Inflammatory macrophage treated with lipopolysaccharide for 1 hour (primary cell): ENCODE data around the gene SERF1A.
"Not testable (repeated sequence)": the region's sequence is repeated elsewhere in the genome, so short reads cannot be mapped to it uniquely, and the experiment has no call there.

Experiments
- DNase-seq, 2 donors: peaks; one replicate each; pipeline ENCODE4 v3.0.0-alpha.2; 2020 to 2022

Gene SERF1A

DNA sequence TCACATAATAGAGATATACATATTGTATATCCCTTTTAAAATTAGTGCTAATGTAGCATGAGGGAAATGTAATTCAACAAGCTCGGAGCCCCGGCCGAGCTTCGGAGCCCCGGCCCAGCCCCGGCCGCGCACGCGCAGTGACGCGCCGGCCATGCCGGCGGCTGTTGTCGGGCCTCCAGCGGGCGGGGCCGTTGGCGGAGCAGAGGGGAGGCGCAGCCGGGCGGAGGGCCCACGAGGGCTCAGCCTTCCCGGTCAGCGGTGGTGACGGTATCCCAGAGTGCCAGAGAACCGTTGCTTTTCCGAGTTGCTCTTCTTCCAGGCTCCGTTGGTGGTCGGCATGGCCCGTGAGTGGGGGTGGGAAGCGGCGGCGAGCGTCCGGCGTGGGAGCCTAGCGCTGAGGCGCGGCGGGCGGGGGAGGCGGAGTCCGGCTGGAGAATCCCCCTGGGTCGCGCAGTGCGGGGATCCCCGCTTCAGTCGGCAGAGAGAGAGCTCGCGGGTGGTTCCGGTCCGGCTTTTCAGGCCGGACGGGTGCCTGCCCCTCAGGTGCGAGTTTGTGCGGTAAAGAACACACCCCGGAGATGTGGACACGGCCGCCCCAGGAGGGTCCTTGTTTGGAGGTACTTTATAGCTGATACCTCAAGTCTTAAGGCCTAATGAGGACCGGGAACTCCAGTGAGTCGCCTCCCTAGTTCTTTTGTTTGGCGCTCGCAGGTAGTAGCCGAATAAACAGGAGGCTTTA is at the start of gene SERF1A:
SERF1A (plus strand) TSS at position 137 of the 739 bp plus-strand sequence; CDS start at position 338, 201 bp downstream.
- DNase-seq: not testable (repeated sequence)

DNA sequence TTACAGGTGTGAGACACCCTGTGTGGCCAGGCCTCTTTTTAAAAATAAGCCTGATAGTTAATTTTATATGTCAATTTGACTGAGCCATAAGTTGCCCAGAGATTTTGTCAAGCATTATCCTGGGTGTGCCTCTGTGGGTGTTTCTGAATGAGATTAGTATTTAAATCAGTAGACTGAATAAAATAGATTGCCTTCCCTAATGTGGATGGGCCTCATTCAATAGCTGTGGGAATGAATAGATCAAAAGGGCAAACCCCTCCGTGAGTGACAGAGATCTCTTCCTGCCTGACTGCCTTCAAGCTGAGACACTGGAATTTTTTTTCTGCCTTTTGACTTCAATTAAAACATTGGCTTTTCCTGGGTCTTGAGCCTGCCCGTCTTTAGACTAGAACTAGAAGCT is 33.7 kb upstream of the SERF1A start:
- DNase-seq: not testable (repeated sequence)

DNA sequence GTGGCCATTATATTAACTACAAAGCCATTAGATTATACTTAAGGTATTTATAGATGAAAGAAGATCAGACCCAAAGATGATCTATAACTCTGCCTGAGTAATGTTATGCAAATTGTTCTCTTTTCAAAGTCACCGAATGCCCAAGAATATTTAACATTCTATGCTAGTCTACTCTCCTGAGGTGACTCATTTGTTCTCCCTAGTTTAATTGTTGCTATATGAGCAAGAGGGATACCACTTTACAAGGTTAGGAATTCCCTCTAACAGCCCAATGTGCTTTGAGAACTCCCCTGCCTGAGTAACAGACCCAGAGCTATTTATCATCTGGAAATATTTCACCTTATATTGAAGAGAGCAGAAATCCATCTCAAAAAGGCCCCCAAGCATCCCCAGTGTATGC is 29.8 kb upstream of the SERF1A start:
- DNase-seq: not testable (repeated sequence)

GRCh38 chr5:70896076-70896475 is 4.4 kb upstream of the SERF1A start:
- not testable (repeated sequence) for DNase-seq

DNA sequence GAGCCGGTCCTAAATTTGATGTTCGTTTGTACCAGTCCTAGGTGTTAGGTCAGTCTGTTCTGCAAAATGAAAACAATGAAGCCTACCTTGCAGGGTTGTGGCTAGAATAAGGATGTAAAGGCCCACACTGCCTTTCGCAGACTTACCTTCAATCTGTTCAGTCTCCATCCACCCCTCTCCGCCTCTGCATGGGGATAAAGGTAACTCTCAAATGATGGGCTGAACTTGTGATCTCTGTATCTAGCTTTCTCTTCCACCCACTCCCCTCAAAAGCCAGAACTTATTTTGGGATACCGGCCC is 753 bp downstream of the SERF1A start:
- not testable (repeated sequence) for DNase-seq

DNA sequence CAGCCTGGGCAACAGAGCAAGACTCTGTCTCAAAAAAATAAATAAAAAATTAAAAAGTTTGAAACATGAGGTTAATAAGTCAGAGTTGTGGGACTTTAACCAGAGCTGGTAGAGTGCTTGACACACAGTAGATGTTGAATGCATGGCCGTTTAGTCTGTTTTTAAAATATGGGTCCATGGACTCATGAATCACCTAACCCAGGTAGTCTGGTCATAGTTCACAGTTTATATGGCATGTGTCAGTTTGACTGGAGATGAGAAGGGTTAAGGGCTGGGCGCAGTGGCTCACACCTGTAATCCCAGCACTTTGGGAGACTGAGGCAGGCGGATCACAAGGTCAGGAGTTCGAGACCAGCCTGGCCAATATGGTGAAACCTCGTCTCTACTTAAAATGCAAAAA is 6.2 kb downstream of the SERF1A start:
- not testable (repeated sequence) for DNase-seq

- not testable (repeated sequence) for DNase-seq
Measured at GRCh38 chr5:70916829-70917228, 16.4 kb downstream of the SERF1A start.

GRCh38 chr5:70925211-70925562 is 24.7 kb downstream of the SERF1A start:
- not testable (repeated sequence) for DNase-seq

GRCh38 chr5:70931709-70932368 is 31.4 kb downstream of the SERF1A start:
- DNase-seq: not testable (repeated sequence)

DNA sequence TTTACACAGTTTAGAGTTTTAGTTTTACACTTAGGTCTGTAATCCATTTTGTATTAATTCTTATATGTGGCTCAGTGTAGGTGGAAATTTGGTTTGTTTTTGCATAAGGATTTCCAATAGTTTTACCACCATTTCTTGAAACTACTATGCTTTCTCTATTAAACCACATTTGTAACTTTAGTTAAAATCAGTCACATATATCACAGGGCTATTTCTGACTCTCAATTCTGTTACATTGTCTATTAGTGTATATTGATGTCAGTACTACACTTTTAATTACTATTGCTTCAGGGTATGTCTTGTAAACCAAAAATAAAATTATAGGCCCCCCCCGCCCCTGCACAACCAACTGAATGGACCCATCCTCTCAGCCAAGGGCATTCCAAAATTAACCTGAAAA is 32.1 kb downstream of the SERF1A start:
- not testable (repeated sequence) for DNase-seq

GRCh38 chr5:70953068-70953467 is 52.6 kb downstream of the SERF1A start:
- not testable (repeated sequence) for DNase-seq
